HG02642 (cell line): ENCODE measurements around the gene ANO7.

ENCODE experiments used
- ATAC-seq: cut with Tn5 transposase; IDR thresholded peaks from one replicate; pipeline ENCODE4 v1.9.1; 2021; ENCODE audit warnings: mild to moderate bottlenecking; ENCODE audit not compliant: unreplicated experiment, poor library complexity

The ANO7 gene

GRCh38 chr2:241188361-241189092 is at the start of gene ANO7:
Gene ANO7 (plus strand): TSS chr2:241188677. CDS start chr2:241190064, 1,387 bp downstream.
- ATAC-seq = no peak

- ATAC-seq = no peak
Measured at GRCh38 chr2:241139531-241140444, 48.7 kb upstream of the ANO7 start.

- no peak for ATAC-seq
Measured at GRCh38 chr2:241140445-241140840, 48.0 kb upstream of the ANO7 start.

- no peak for ATAC-seq
Measured at GRCh38 chr2:241141214-241141770, 47.2 kb upstream of the ANO7 start.

- ATAC-seq = no peak
Measured at GRCh38 chr2:241142063-241142462, 46.4 kb upstream of the ANO7 start.

- no peak for ATAC-seq
Measured at GRCh38 chr2:241142593-241142992, 45.9 kb upstream of the ANO7 start.

GRCh38 chr2:241146286-241146685 is 42.2 kb upstream of the ANO7 start:
- no peak for ATAC-seq

DNA sequence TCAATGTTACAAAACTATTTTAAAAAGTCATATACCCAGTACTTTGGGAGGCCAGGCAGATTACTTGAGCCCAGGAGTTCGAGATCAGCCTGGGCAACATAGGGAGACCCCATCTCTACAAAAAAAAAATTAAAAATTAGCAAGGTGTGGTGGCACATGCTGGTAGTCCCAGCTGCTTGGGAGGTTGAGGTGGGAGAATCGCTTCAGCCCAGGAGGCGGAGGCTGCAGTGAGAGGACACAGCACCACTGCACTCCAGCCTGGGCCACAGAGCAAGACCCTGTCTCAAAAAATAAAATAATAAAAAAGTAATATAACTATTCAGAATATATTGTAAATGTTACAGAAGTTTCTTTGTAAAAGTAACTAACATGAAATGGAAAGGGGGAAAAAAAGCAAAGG is 41.1 kb upstream of the ANO7 start:
- no peak for ATAC-seq

DNA sequence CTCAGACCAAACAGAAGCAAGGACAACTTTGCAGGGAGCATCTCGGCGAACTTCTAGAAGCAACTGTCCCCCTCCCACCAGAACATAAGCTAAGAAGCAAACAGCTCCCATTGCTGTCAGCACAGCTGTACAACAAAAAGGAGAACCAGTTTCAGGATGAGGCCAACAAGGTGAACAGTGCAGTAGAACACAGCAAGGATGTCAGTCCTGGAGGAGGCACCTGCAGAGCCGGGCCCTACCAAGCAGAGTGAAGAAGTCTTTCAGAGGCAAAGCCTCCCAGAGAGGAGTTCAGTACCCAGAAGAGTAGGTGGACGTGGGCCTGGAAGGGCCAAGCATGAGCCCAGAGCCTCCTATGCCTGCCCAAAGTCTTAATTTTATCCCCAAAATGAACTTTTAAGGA is 40.2 kb upstream of the ANO7 start:
- ATAC-seq = no peak

DNA sequence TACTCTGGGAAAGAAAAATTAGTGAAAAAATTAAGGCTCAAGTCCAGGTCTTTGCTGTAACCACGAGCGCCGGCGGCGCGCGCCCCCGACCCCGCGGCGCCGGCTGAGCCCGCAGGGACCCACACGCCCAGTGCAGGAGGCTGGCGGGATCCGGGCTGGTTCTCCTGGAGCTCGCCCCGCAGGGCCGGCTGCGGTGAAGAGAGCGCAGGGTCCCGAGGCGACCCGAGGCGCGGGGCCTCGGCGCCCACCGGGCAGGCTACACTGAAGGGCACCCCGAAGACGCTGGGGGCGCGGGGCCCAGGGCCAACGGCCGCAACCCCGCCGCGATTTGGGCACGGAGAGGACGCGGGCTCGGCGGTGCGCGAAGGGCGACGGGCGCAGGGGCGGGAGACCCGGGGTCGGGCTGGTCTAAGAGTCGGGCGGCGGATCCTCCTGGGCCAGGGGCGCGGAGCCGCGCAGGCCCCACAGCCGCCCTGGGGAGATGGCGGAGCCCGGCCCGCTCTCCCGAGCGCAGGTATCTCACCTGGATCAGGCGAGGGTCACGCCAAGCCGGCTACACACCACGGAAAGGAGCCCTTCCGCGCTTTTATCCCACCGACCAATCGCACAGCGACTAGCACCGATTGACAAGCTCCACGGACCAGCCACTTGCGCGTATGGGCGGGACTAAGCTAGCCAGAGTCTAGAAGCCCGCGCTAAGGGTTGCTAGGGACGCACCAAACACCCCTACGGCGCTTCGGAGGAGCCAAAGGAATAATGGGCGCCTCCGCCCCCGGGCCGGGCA is 39.4 kb upstream of the ANO7 start, which contains the start of gene PASK:
Gene PASK, minus strand, starts transcription at position 582 of the 784 bp plus-strand sequence. CDS start 6,440 bp downstream, outside the sequence.
- peak; percentile 78 for ATAC-seq

DNA sequence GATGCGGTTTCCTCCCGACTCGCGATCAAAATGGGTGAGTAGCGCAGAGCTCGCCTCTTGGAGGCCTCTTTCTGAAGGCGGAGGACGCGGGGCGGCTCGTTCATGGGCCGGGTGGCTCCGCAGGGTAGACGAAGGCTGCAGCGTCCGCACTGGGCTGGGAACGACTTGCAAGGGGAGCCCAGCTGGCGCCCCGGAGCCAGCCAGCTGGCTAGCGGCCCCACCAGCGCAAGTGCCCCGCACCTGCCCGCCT is 38.9 kb upstream of the ANO7 start:
- ATAC-seq = peak; percentile 17

GRCh38 chr2:241149925-241150659 is 38.4 kb upstream of the ANO7 start, which contains the start of gene PPP1R7:
Gene PPP1R7 (plus strand): TSS chr2:241150467. CDS start chr2:241150496, 29 bp downstream.
- ATAC-seq = peak; percentile 78

GRCh38 chr2:241150660-241151530 is 37.6 kb upstream of the ANO7 start:
- no peak for ATAC-seq

- no peak for ATAC-seq
Measured at GRCh38 chr2:241151934-241152660, 36.4 kb upstream of the ANO7 start.

DNA sequence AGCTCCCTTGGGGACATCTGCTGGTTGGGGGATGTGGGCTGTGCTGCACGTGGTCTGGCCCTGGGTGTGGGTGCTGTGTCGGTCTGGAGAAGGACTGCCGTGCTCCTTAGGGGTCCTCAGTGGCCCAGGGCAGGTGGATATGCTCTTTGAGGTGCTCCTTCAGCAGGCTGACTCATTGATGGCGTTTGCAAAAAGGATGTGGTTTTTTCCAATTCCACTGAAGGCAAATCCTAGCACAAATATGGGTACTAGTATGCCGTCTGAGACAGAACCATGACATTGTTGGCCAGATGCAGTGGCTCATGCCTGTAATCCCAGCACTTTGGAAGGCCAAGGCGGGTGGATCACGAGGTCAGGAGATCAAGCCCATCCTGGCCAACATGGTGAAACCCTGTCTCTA is 34.9 kb upstream of the ANO7 start:
- no peak for ATAC-seq

GRCh38 chr2:241154915-241155314 is 33.6 kb upstream of the ANO7 start:
- no peak for ATAC-seq

- ATAC-seq = no peak
Measured at GRCh38 chr2:241155936-241156335, 32.5 kb upstream of the ANO7 start.

DNA sequence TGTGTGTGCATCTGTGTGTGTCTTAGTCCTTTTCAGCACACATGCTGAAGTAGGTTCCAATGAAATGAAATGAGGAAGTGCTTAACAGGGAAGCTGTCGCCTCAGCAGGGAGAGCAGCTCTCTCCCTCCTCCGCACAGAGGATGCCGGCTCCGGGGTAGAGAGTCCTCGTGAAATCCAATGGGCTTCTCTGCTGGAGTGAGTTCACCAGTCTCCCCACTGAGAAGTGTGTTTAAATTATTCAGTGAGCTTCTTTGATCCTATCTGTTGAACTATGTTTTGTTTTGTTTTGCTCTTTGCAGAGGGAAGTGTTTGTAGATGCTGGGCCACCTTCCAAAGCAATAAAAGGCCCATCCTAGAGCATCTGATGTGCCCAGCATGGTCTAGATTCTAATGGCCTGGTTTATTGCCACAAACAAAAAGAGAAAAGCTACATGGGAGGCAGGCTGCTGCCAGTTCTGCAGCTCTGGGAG is 31.5 kb upstream of the ANO7 start:
- no peak for ATAC-seq
